K562 (cell line): ENCODE data around the gene ST6GALNAC5.

Experiments used
- ATF3 ChIP-seq, 2 experiments: fragments of 450-650 bp in 1 of 2; sonication (generic) in 1 of 2; formaldehyde crosslinking in 1 of 2; IDR thresholded peaks in 1 of 2; conservative IDR thresholded peaks in 1 of 2; 2 replicates each; pipeline versions ENCODE4 v1.6.1 to v1.8.1; 2016 to 2023; ENCODE audit warnings: mild to moderate bottlenecking in 2 of 2, moderate library complexity in 2 of 2, inconsistent platforms in 1 of 2, missing genetic modification reagents in 1 of 2
- CBX2 ChIP-seq: fragments of 200-600 bp; sonication (generic); IDR thresholded peaks from one replicate; pipeline ENCODE4 v1.6.1; 2012; ENCODE audit warnings: mild to moderate bottlenecking, low read length, inconsistent platforms; ENCODE audit not compliant: insufficient read depth, poor library complexity, severe bottlenecking
- CTCF ChIP-seq, 3 experiments: IDR thresholded peaks in 2 of 3; conservative IDR thresholded peaks in 1 of 3; 2 replicates each; pipeline ENCODE4 v1.5.1; 2011 to 2012; ENCODE audit warnings: low read length in 3 of 3, mild to moderate bottlenecking in 3 of 3, control low read depth in 2 of 3, improper control_type of control experiment in 1 of 3, inconsistent platforms in 1 of 3, low read depth in 1 of 3, mixed read lengths in 1 of 3, moderate library complexity in 1 of 3; ENCODE audit not compliant: insufficient read depth in 2 of 3
- DNMT1 ChIP-seq: fragments of 450-650 bp; IDR thresholded peaks from 2 replicates; pipeline ENCODE4 v1.6.1; 2016; ENCODE audit warnings: antibody characterized with exemption, mild to moderate bottlenecking
- ETV6 ChIP-seq, 3 experiments: fragments of 150-350 bp in 1 of 3; sonication (generic) in 1 of 3; formaldehyde crosslinking in 1 of 3; IDR thresholded peaks; 2 replicates each; pipeline versions ENCODE4 v1.6.1 to v1.8.0; 2014 to 2022; ENCODE audit warnings: borderline replicate concordance in 2 of 3, low read depth in 2 of 3, antibody characterized with exemption in 1 of 3, low read length in 1 of 3, mild to moderate bottlenecking in 1 of 3, missing genetic modification reagents in 1 of 3
- GATA2 ChIP-seq: sonication (generic); formaldehyde crosslinking; IDR thresholded peaks from 2 replicates; pipeline ENCODE4 v1.4.0; 2020; ENCODE audit warnings: mild to moderate bottlenecking, missing genetic modification reagents
- HDAC6 ChIP-seq: IDR thresholded peaks from 2 replicates; pipeline ENCODE4 v1.6.1; 2012; ENCODE audit warnings: low read depth, mild to moderate bottlenecking, control low read depth, inconsistent platforms, low read length, moderate library complexity
- JUND ChIP-seq, 2 experiments: IDR thresholded peaks; 2 replicates in 1 of 2; 3 replicates in 1 of 2; pipeline ENCODE4 v1.6.1; 2011; ENCODE audit warnings: borderline replicate concordance in 2 of 2, low read depth in 2 of 2, low read length in 2 of 2, improper control_type of control experiment in 1 of 2, missing biosample characterization in 1 of 2, missing genetic modification characterization in 1 of 2, missing genetic modification reagents in 1 of 2
- MAFK ChIP-seq: IDR thresholded peaks from 2 replicates; pipeline ENCODE4 v1.6.1; 2011; ENCODE audit warnings: low read length, improper control_type of control experiment
- MYNN ChIP-seq, 2 experiments: sonication (generic); formaldehyde crosslinking in 1 of 2; IDR thresholded peaks; 2 replicates each; pipeline versions ENCODE4 v1.5.0 to v1.6.1; 2016 to 2020; ENCODE audit warnings: antibody characterized with exemption in 1 of 2, missing genetic modification reagents in 1 of 2
- PHF8 ChIP-seq: fragments of 200-600 bp; sonication (generic); IDR thresholded peaks from 2 replicates; pipeline ENCODE4 v1.6.1; 2012; ENCODE audit warnings: mixed run types, mild to moderate bottlenecking, inconsistent platforms, low read length, moderate library complexity, borderline replicate concordance
- RBM14 ChIP-seq: fragments of 200-400 bp; formaldehyde crosslinking; IDR thresholded peaks from 2 replicates; pipeline ENCODE4 v1.6.1; 2018; ENCODE audit warnings: low read depth, mild to moderate bottlenecking, low read length, moderate library complexity, borderline replicate concordance; ENCODE audit not compliant: insufficient read depth
- RFX5 ChIP-seq: IDR thresholded peaks from 2 replicates; pipeline ENCODE4 v1.6.1; 2011; ENCODE audit warnings: low read depth, mild to moderate bottlenecking, improper control_type of control experiment, low read length

GRCh38 chr1:77021732-77022131 is 154.5 kb downstream of the ST6GALNAC5 start:
- no peak for TF ChIP-seq JUND (IDR thresholded peaks at IDR 0.05; ENCODE audit: borderline replicate concordance, low read depth, low read length)
- no peak for TF ChIP-seq JUND (tag; IDR thresholded peaks at IDR 0.05; ENCODE audit: borderline replicate concordance, low read depth, low read length)
- TF ChIP-seq CTCF (IDR thresholded peaks at IDR 0.05 in 2 of 3, conservative IDR thresholded peaks at IDR 0.05 in 1 of 3; ENCODE audit: insufficient read depth in 2 of 3, low read depth in 1 of 3, low read length in 3 of 3) = no peak
- TF ChIP-seq HDAC6 = no peak
- TF ChIP-seq MAFK = no peak
- TF ChIP-seq GATA2 (CRISPR knock-in tag) = no peak
- TF ChIP-seq PHF8 = no peak
- TF ChIP-seq MYNN (IDR thresholded peaks at IDR 0.05) = no peak
- TF ChIP-seq MYNN (CRISPR knock-in tag; IDR thresholded peaks at IDR 0.05) = no peak
- no peak for TF ChIP-seq ETV6 (IDR thresholded peaks at IDR 0.05; ENCODE audit: borderline replicate concordance in 1 of 2, low read depth in 2 of 2, low read length in 1 of 2)
- no peak for TF ChIP-seq ETV6 (CRISPR knock-in tag; IDR thresholded peaks at IDR 0.05; ENCODE audit: borderline replicate concordance)
- no peak for TF ChIP-seq ATF3 (IDR thresholded peaks at IDR 0.05)
- no peak for TF ChIP-seq ATF3 (CRISPR knock-in tag; conservative IDR thresholded peaks at IDR 0.05)
- no peak for TF ChIP-seq RFX5
- no peak for TF ChIP-seq RBM14
- TF ChIP-seq DNMT1 = no peak
- TF ChIP-seq CBX2 = no peak
